Spleen (tissue), 7 donors: ENCODE results near the gene COL4A2.

Experiments
- CTCF ChIP-seq, 11 experiments: fragments of 200-600 bp in 7 of 11; fragments of 450-650 bp in 4 of 11; sonication (generic) in 4 of 11; IDR thresholded peaks in 8 of 11; conservative IDR thresholded peaks in 3 of 11; 1 replicate in 7 of 11; 2 replicates in 4 of 11; pipeline versions ENCODE4 v1.4.0 to v1.8.0; 2016 to 2021; ENCODE audit warnings: antibody characterized with exemption in 11 of 11, inconsistent platforms in 4 of 11, mild to moderate bottlenecking in 1 of 11
- POLR2A ChIP-seq, 3 donors: fragments of 450-650 bp; IDR thresholded peaks; one replicate each; pipeline ENCODE4 v1.5.1; 2017; ENCODE audit warnings: antibody characterized with exemption in 3 of 3, mild to moderate bottlenecking in 1 of 3
- donor health status: DM: no; HTN: no; CAD: no; lungs with moderate emphysema.
- donor health status: DM: no; HTN: no; CAD: no.
- donor health status: DM: no; HTN: no; CAD: no.

- no peak for TF ChIP-seq CTCF (IDR thresholded peaks at IDR 0.05 in 8 of 11, conservative IDR thresholded peaks at IDR 0.05 in 3 of 11)
- TF ChIP-seq POLR2A (IDR thresholded peaks at IDR 0.05): no peak
Observed at GRCh38 chr13:110402299-110403069, 95.4 kb downstream of the COL4A2 start.
